Measurements from ENCODE around the gene NDUFC2. TPM values are rescaled to one million over a fixed set of nuclear protein-coding genes. Genes with fewer than 3 reads are reported as not detected.

NDUFC2 gene
- total and polyA plus RNA-seq, 2 donors (not counting 3 experiments of a cell fraction or from before 2014, with no cell fraction given) = 226 to 318 TPM

- no peaks in the 10 kb centered on the region for H3K9me3 ChIP-seq (replicated peaks; ENCODE audit: control insufficient read depth, insufficient read depth, low read length)
- peak within 1 kb of the TSS; percentile 100 for H2AFZ ChIP-seq (ENCODE audit: low read depth, low read length)
- POLR2A ChIA-PET = no interaction called here
- TF ChIP-seq POLR2AphosphoS5 (IDR thresholded peaks at IDR 0.05; ENCODE audit: insufficient read depth, low read depth, low read length) (no peak), POLR2A (IDR thresholded peaks at IDR 0.05; ENCODE audit: low read depth, low read length) (no peak), MAX (IDR thresholded peaks at IDR 0.05; ENCODE audit: insufficient read depth, insufficient read length) (no peak), MYC (IDR thresholded peaks at IDR 0.05; ENCODE audit: low read depth, low read length) (no peak)
- H3K79me2 ChIP-seq (ENCODE audit: control insufficient read depth, insufficient read depth, low read length) = no peaks in the 10 kb centered on the region
- no peaks in the 10 kb centered on the region for H4K20me1 ChIP-seq (replicated peaks; ENCODE audit: control insufficient read depth, extremely low read depth, insufficient read depth, low read length)
- H3K4me1 ChIP-seq (ENCODE audit: control insufficient read depth, extremely low read depth, insufficient read depth, low read length) = peaks cover 5% of the 10 kb centered on the region
- dilution Hi-C loops (cut with MboI; ENCODE audit: extremely low pct_ligation_motif_present, low sequenced_read_pairs) = no loop called here
- peak within 1 kb of the TSS; percentile 4 for H3K9ac ChIP-seq (replicated peaks; ENCODE audit: extremely low read depth, insufficient read depth, low read length)
- DNase-seq (ENCODE audit: low read depth, low spot score) = no peak
- intact Hi-C loops (cut with micrococcal nuclease) = no loop called here
- no TSS peak for BruUV-seq (replicated peaks)
- FAIRE-seq = peak; percentile 69
- no peaks in the 10 kb centered on the region for H3K36me3 ChIP-seq (ENCODE audit: control insufficient read depth in 2 of 2, extremely low read depth in 1 of 2, insufficient read depth in 2 of 2, low read length in 2 of 2)
- no peaks in the 10 kb centered on the region for H3K27me3 ChIP-seq (ENCODE audit: control insufficient read depth in 2 of 2, insufficient read depth in 2 of 2, low read length in 2 of 2)
- H3K4me2 ChIP-seq (ENCODE audit: insufficient read depth, low read length) = peak within 1 kb of the TSS; percentile 80
- CTCF ChIA-PET = no interaction called here
- no peaks in the 10 kb centered on the region for H3K9me1 ChIP-seq (replicated peaks; ENCODE audit: control insufficient read depth, extremely low read depth, insufficient read depth, low read length)
- H3K4me3 ChIP-seq (replicated peaks in 1 of 3; ENCODE audit: insufficient read depth in 1 of 3, low read depth in 1 of 3, low read length in 3 of 3) = peak within 1 kb of the TSS in 2 of 3 experiments; percentile 31 to 41
- no peak within 1 kb of the TSS for H3K27ac ChIP-seq (ENCODE audit: insufficient read depth, low read depth, low read length)
These were observed 57.0 kb downstream of the NDUFC2 start, which contains the start of gene KCTD14 for GRCh38 chr11:78022397-78023396. KCTD14 (minus strand) TSS chr11:78023276; CDS start chr11:78023249, 27 bp downstream.

GRCh38 chr11:78021611-78022010 is 58.1 kb downstream of the NDUFC2 start:
- no peak overlapping the region for H2AFZ ChIP-seq (ENCODE audit: low read depth, low read length)
- dilution Hi-C loops (cut with MboI; ENCODE audit: extremely low pct_ligation_motif_present, low sequenced_read_pairs) (no loop called here), intact Hi-C loops (cut with micrococcal nuclease) (no loop called here)
- no peak for FAIRE-seq
- H3K27ac ChIP-seq (ENCODE audit: insufficient read depth, low read depth, low read length) = no peak overlapping the region
- H3K4me3 ChIP-seq (replicated peaks in 1 of 3; ENCODE audit: insufficient read depth in 1 of 3, low read depth in 1 of 3, low read length in 3 of 3) = no peak overlapping the region
- peaks cover 5% of the 10 kb centered on the region for H3K4me1 ChIP-seq (ENCODE audit: control insufficient read depth, extremely low read depth, insufficient read depth, low read length)
- no TSS peak for BruUV-seq (replicated peaks)
- POLR2A ChIA-PET = no interaction called here
- no peak overlapping the region for H3K9ac ChIP-seq (replicated peaks; ENCODE audit: extremely low read depth, insufficient read depth, low read length)
- no peaks in the 10 kb centered on the region for H3K36me3 ChIP-seq (ENCODE audit: control insufficient read depth in 2 of 2, extremely low read depth in 1 of 2, insufficient read depth in 2 of 2, low read length in 2 of 2)
- no peaks in the 10 kb centered on the region for H3K9me3 ChIP-seq (replicated peaks; ENCODE audit: control insufficient read depth, insufficient read depth, low read length)
- no peaks in the 10 kb centered on the region for H4K20me1 ChIP-seq (replicated peaks; ENCODE audit: control insufficient read depth, extremely low read depth, insufficient read depth, low read length)
- H3K9me1 ChIP-seq (replicated peaks; ENCODE audit: control insufficient read depth, extremely low read depth, insufficient read depth, low read length) = no peaks in the 10 kb centered on the region
- H3K4me2 ChIP-seq (ENCODE audit: insufficient read depth, low read length) = no peak overlapping the region
- TF ChIP-seq JUN (IDR thresholded peaks at IDR 0.05; ENCODE audit: borderline replicate concordance, insufficient read depth, insufficient read length, low read depth) (no peak), EZH2 (IDR thresholded peaks at IDR 0.05; ENCODE audit: borderline replicate concordance, low read depth, low read length, severe bottlenecking) (no peak), POLR2A (IDR thresholded peaks at IDR 0.05; ENCODE audit: low read depth, low read length) (no peak), CTCF (IDR thresholded peaks at IDR 0.05; ENCODE audit: extremely low read depth in 1 of 2, insufficient read depth in 1 of 2, low read depth in 1 of 2, low read length in 2 of 2) (no peak), GATA2 (IDR thresholded peaks at IDR 0.05; ENCODE audit: insufficient read depth, insufficient read length, low read depth, low read length) (no peak), FOS (IDR thresholded peaks at IDR 0.05; ENCODE audit: borderline replicate concordance, insufficient read depth, low read length) (no peak), MAX (IDR thresholded peaks at IDR 0.05; ENCODE audit: insufficient read depth, insufficient read length) (no peak), POLR2AphosphoS5 (IDR thresholded peaks at IDR 0.05; ENCODE audit: insufficient read depth, low read depth, low read length) (no peak)
- H3K27me3 ChIP-seq (ENCODE audit: control insufficient read depth in 2 of 2, insufficient read depth in 2 of 2, low read length in 2 of 2) = no peaks in the 10 kb centered on the region
- H3K79me2 ChIP-seq (ENCODE audit: control insufficient read depth, insufficient read depth, low read length) = no peaks in the 10 kb centered on the region
- DNase-seq (ENCODE audit: low read depth, low spot score) = no peak
- CTCF ChIA-PET = interaction anchor here (0.7 to 3.4 kb wide), 6 partner anchors 9 to 30 kb away, joined by 4 to 12 read pairs (median 8); no protein-coding TSS in a partner anchor

Measured in endothelial cell of umbilical vein (primary cell).